BLaER1 treated with 17β-estradiol and CSF1 and Interleukin-3, amounts not matched to agents 10 nM and 100 nM (cell line): ENCODE results near the gene CLCN6.
A peak's percentile ranks its signal among the peaks of the same experiment; 100 is the strongest.

Experiments
- H3K27ac ChIP-seq, 11 experiments: shearing (Covaris generic); formaldehyde crosslinking; 2 replicates each; pipeline ENCODE4 v1.8.1; 2022
- H3K27me3 ChIP-seq, 11 experiments: shearing (Covaris generic); formaldehyde crosslinking; 2 replicates each; pipeline ENCODE4 v1.8.1; 2022
- H3K36me3 ChIP-seq, 11 experiments: shearing (Covaris generic); formaldehyde crosslinking; 2 replicates each; pipeline ENCODE4 v1.8.1; 2022
- H3K4me1 ChIP-seq, 10 experiments: shearing (Covaris generic); formaldehyde crosslinking; 2 replicates each; pipeline ENCODE4 v1.8.1; 2022
- H3K4me2 ChIP-seq, 11 experiments: shearing (Covaris generic); formaldehyde crosslinking; 2 replicates each; pipeline ENCODE4 v1.8.1; 2022
- H3K4me3 ChIP-seq, 10 experiments: shearing (Covaris generic); formaldehyde crosslinking; 2 replicates each; pipeline ENCODE4 v1.8.1; 2022
- H3K9ac ChIP-seq, 11 experiments: shearing (Covaris generic); formaldehyde crosslinking; 2 replicates each; pipeline ENCODE4 v1.8.1; 2022
- H3K9me3 ChIP-seq, 11 experiments: shearing (Covaris generic); formaldehyde crosslinking; replicated peaks in 1 of 11; 2 replicates each; pipeline ENCODE4 v1.8.1; 2022
- H4K20me1 ChIP-seq, 11 experiments: shearing (Covaris generic); formaldehyde crosslinking; 2 replicates each; pipeline ENCODE4 v1.8.1; 2022
- Cebpa-rat ChIP-seq, 11 experiments: shearing (Covaris generic); IDR thresholded peaks; 2 replicates each; pipeline ENCODE4 v1.8.1; 2022

The CLCN6 gene

GRCh38 chr1:11826946-11827345, 21.0 kb downstream of the CLCN6 start:
- Histone ChIP-seq H3K36me3 (peaks cover 96 to 100% (median 99%) of the 10 kb centered on the region in 11 experiments), H3K9ac (no peak overlapping the region), H3K4me2 (no peak overlapping the region), H3K4me3 (no peak overlapping the region), H3K27ac (no peak overlapping the region), H4K20me1 (peaks cover 0 to 44% (median 0%) of the 10 kb centered on the region in 11 experiments; a peak in 7 of 22 replicates), H3K4me1 (peaks cover 0 to 9% (median 2%) of the 10 kb centered on the region in 10 experiments; a peak in 12 of 20 replicates), H3K27me3 (no peaks in the 10 kb centered on the region), H3K9me3 (no peaks in the 10 kb centered on the region)
- TF ChIP-seq Cebpa-rat (IDR thresholded peaks at IDR 0.05), result no peak

DNA sequence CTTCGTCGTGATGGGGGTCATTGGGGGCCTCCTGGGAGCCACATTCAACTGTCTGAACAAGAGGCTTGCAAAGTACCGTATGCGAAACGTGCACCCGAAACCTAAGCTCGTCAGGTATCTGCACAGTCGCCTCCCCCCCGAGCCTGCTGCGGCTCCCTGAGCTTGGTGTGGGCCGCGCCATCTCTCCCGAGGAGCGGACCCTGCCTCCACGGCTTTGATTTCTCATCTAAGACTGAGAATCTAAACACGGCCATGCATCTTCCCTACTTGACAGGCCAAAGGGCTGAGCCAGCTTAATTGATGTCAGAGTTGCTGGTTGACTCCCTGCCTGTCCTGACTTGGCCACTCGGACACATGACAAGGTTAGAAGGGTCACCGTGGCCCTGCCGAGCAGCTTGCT, 22.5 kb downstream of the CLCN6 start:
- no peak for TF ChIP-seq Cebpa-rat (IDR thresholded peaks at IDR 0.05)
- Histone ChIP-seq H3K4me2 (no peak overlapping the region), H3K4me3 (no peak overlapping the region), H3K36me3 (peaks cover 97 to 100% (median 99%) of the 10 kb centered on the region in 11 experiments), H3K27me3 (no peaks in the 10 kb centered on the region), H3K9ac (no peak overlapping the region), H3K9me3 (no peaks in the 10 kb centered on the region), H4K20me1 (peaks cover 0 to 52% (median 0%) of the 10 kb centered on the region in 11 experiments; a peak in 7 of 22 replicates), H3K27ac (no peak overlapping the region), H3K4me1 (peaks cover 0 to 5% (median 0%) of the 10 kb centered on the region in 10 experiments; a peak in 1 of 20 replicates)

DNA sequence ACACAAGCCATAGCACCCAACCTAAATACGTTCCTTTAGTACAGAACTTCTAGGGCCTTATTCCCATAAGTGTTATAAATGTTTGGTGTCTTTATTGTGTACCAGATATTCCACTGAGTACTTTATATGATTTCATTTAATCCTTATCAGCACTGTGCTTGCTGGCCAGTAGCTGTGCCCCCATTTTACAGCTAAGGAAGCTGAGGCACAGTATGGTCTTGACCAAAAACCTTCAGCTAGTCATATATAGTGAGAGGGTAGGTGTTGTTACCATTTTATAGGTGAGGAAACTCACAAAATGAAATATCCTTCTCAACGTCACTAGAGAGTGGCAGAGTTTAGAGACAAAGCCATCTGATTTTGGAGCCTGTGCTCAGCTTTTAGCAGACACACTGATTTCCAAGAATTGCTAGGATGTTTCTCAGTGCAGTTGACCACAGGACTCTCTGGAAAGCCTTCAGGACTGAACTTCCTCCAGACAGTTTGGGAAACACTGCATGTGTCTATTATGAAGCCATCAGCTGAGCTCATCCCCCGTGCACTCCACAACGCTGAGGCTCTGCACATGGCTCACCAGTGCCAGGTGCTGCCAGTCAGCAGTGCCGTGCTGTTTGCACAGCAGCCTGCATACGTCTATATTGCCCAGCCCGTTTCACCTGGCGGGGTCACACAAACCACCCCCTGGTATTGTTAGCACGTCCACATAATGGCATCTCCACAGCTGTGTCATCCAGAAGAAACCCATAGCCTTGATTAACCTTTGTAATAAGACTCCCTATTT, 26.1 kb downstream of the CLCN6 start:
- H3K9ac ChIP-seq, result 0 out of 22 replicates have a peak overlapping the region, but pooled peaks of 1 of the 11 experiments have one; percentile 8
- H3K4me3 ChIP-seq, result no peak overlapping the region
- no peak overlapping the region for H3K27ac ChIP-seq
- H3K27me3 ChIP-seq, result no peaks in the 10 kb centered on the region
- peaks cover 97 to 100% (median 100%) of the 10 kb centered on the region in 11 experiments for H3K36me3 ChIP-seq
- no peaks in the 10 kb centered on the region for H3K4me1 ChIP-seq
- H3K4me2 ChIP-seq, result no peak overlapping the region
- H3K9me3 ChIP-seq, result no peaks in the 10 kb centered on the region
- TF ChIP-seq Cebpa-rat (IDR thresholded peaks at IDR 0.05), result no peak
- H4K20me1 ChIP-seq, result peaks cover 0 to 72% (median 10%) of the 10 kb centered on the region in 11 experiments; a peak in 11 of 22 replicates

DNA sequence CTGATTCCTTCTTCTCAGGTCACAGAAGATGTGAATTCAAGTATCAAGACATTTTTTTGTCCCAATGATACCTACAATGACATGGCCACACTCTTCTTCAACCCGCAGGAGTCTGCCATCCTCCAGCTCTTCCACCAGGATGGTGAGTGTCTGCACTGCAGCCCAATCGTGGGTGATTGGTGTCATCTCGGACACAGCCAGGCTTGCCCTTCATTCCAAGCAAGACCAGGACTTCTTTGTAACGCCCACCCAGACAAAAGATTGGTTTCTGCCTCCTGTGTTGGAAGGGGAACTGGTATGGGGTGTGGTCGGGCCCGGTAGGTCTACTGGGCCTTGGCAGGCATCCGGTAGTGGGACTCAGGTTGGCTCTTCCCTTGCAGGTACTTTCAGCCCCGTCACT, 27.5 kb downstream of the CLCN6 start:
- no peak for TF ChIP-seq Cebpa-rat (IDR thresholded peaks at IDR 0.05)
- H3K4me3 ChIP-seq, result no peak overlapping the region
- no peak overlapping the region for H3K27ac ChIP-seq
- no peaks in the 10 kb centered on the region for H3K9me3 ChIP-seq
- no peak overlapping the region for H3K4me2 ChIP-seq
- no peak overlapping the region for H3K9ac ChIP-seq
- H3K4me1 ChIP-seq, result no peaks in the 10 kb centered on the region; a peak in 1 of 20 replicates
- peaks cover 0 to 76% (median 21%) of the 10 kb centered on the region in 11 experiments; a peak in 17 of 22 replicates for H4K20me1 ChIP-seq
- H3K27me3 ChIP-seq, result no peaks in the 10 kb centered on the region
- peaks cover 97 to 100% (median 100%) of the 10 kb centered on the region in 11 experiments for H3K36me3 ChIP-seq

- Histone ChIP-seq H3K4me3 (no peak overlapping the region), H3K27me3 (no peaks in the 10 kb centered on the region), H4K20me1 (peaks cover 0 to 76% (median 22%) of the 10 kb centered on the region in 11 experiments; a peak in 17 of 22 replicates), H3K9ac (no peak overlapping the region), H3K36me3 (peaks cover 96 to 100% (median 98%) of the 10 kb centered on the region in 11 experiments), H3K9me3 (no peaks in the 10 kb centered on the region), H3K4me1 (no peaks in the 10 kb centered on the region; a peak in 1 of 20 replicates), H3K4me2 (no peak overlapping the region), H3K27ac (no peak overlapping the region)
- TF ChIP-seq Cebpa-rat (IDR thresholded peaks at IDR 0.05), result no peak
Observed at GRCh38 chr1:11833900-11834299, 27.9 kb downstream of the CLCN6 start.

- Histone ChIP-seq H3K4me1 (peaks cover 7 to 11% (median 10%) of the 10 kb centered on the region in 10 experiments), H3K27ac (peak overlapping the region in 1 of 11 experiments; percentile 18; a peak in 1 of 22 replicates), H3K4me2 (no peak overlapping the region), H3K9ac (0 out of 22 replicates have a peak overlapping the region, but pooled peaks of 1 of the 11 experiments have one; percentile 2), H3K4me3 (no peak overlapping the region), H3K27me3 (no peaks in the 10 kb centered on the region), H3K9me3 (no peaks in the 10 kb centered on the region), H3K36me3 (peaks cover 96 to 100% (median 99%) of the 10 kb centered on the region in 11 experiments), H4K20me1 (peaks cover 0 to 81% (median 29%) of the 10 kb centered on the region in 11 experiments; a peak in 18 of 22 replicates)
- TF ChIP-seq Cebpa-rat (IDR thresholded peaks at IDR 0.05), result no peak
Observed at GRCh38 chr1:11835441-11836225, 29.6 kb downstream of the CLCN6 start.

GRCh38 chr1:11836955-11837766, 31.2 kb downstream of the CLCN6 start:
- no peak overlapping the region for H3K27ac ChIP-seq

GRCh38 chr1:11837767-11838348, 31.9 kb downstream of the CLCN6 start:
- H3K4me2 ChIP-seq, result no peak overlapping the region
- peaks cover 29 to 34% (median 32%) of the 10 kb centered on the region in 10 experiments for H3K4me1 ChIP-seq
- no peak overlapping the region for H3K9ac ChIP-seq
- H4K20me1 ChIP-seq, result peaks cover 0 to 97% (median 48%) of the 10 kb centered on the region in 11 experiments; a peak in 19 of 22 replicates
- TF ChIP-seq Cebpa-rat (IDR thresholded peaks at IDR 0.05), result no peak
- H3K9me3 ChIP-seq, result no peaks in the 10 kb centered on the region
- H3K4me3 ChIP-seq, result no peak overlapping the region
- no peak overlapping the region for H3K27ac ChIP-seq
- peaks cover 79 to 99% (median 89%) of the 10 kb centered on the region in 11 experiments for H3K36me3 ChIP-seq
- H3K27me3 ChIP-seq, result no peaks in the 10 kb centered on the region

More at GRCh38 chr1:11836955-11837766, 31.2 kb downstream of the CLCN6 start:
- H3K9me3 ChIP-seq, result no peaks in the 10 kb centered on the region
- peaks cover 0 to 96% (median 41%) of the 10 kb centered on the region in 11 experiments; a peak in 19 of 22 replicates for H4K20me1 ChIP-seq
- H3K9ac ChIP-seq, result 0 out of 22 replicates have a peak overlapping the region, but pooled peaks of 1 of the 11 experiments have one; percentile 9
- H3K27me3 ChIP-seq, result no peaks in the 10 kb centered on the region
- H3K4me1 ChIP-seq, result peaks cover 22 to 27% (median 25%) of the 10 kb centered on the region in 10 experiments
- no peak for TF ChIP-seq Cebpa-rat (IDR thresholded peaks at IDR 0.05)
- peaks cover 86 to 100% (median 94%) of the 10 kb centered on the region in 11 experiments for H3K36me3 ChIP-seq
- H3K4me3 ChIP-seq, result no peak overlapping the region
- H3K4me2 ChIP-seq, result no peak overlapping the region
